GM10847 (cell line): ENCODE data around the gene MDGA2.

ENCODE experiments used
- POLR2A ChIP-seq: IDR thresholded peaks from 2 replicates; pipeline ENCODE4 v1.6.1; 2011; ENCODE audit not compliant: insufficient read length; ENCODE audit errors: extremely low read depth

MDGA2 gene

DNA sequence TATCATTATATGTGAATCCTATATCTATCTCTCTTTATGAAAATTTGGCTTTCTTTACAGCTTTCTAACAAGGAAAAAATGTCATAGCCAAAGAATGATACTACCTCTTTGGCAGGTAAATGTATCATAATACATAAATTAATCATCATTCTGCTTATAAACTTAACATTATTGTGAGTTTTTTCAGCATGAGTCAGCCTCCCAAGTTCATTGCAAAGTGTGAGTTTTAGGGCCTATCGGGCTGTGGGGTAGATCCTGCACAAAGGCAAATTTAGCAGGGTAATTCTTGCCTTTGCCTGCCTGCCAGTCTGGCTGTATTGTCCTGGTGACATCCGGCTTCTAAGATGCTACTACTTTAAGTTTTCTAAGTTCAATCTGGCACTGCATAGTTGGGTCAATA, 412.6 kb downstream of the MDGA2 start:
- TF ChIP-seq POLR2A, result no peak

DNA sequence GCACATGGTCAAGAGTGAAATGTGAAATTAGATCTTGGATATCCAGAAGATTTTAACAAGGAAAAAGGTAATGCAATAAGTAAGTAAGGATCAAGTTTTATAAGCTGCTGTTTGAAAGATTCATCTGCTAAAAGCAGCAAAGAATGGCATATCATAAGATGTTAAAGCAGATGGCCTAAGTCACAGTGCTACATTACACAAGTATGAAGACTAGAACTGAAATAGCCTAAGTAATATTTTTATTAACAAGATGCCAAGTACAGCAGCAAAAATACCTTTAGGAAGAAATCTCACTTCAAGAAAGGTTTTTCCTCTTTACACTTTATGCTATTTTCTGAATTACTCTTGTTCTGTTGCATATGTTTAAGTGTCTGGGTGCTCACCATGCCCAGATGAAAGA, 414.1 kb downstream of the MDGA2 start:
- TF ChIP-seq POLR2A, result no peak

GRCh38 chr14:47259796-47260195, 415.6 kb downstream of the MDGA2 start:
- TF ChIP-seq POLR2A, result no peak

GRCh38 chr14:47257013-47257412, 418.4 kb downstream of the MDGA2 start:
- TF ChIP-seq POLR2A, result no peak

- no peak for TF ChIP-seq POLR2A
Observed at GRCh38 chr14:47252802-47253201, 422.6 kb downstream of the MDGA2 start.

DNA sequence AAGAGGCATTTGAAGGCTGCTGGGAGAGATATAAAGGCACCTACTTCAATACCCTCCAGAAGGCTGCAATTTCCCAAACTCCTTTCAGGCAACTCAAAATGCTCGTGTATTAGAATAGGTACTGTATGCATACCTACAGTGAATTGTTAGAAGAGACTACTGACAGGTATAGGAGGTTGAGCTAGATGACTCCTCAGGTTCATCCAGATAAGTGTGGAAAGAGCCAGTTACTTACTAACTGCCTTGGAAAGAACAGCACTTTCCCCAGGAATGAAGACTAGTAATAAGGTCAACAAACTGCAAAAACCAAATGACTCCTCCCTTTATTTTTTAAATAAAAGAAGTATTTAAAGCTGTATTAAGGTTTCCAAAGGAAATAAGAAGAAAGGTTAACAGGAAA, 429.0 kb downstream of the MDGA2 start:
- TF ChIP-seq POLR2A, result no peak

- TF ChIP-seq POLR2A, result no peak
Observed at GRCh38 chr14:47240748-47241437, 434.5 kb downstream of the MDGA2 start.

DNA sequence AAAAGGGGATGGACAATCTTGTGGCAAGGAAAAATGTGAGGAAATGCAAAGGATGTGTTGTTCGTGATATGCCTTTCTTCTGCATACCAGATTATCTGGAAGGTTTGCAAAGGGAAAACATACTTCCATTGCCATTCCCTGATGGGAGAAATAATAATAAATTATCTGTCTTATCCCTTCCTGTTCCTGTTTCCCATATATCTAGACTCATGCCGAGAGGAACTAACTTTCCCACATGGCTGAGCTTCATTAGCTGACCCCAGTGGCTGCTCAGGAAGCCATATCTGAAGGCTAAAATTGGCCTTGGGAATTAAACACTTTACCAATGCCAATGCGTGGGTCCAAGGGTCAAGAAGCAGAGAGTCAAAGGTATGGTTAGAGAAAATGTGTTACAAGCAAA, 439.8 kb downstream of the MDGA2 start:
- TF ChIP-seq POLR2A, result no peak

DNA sequence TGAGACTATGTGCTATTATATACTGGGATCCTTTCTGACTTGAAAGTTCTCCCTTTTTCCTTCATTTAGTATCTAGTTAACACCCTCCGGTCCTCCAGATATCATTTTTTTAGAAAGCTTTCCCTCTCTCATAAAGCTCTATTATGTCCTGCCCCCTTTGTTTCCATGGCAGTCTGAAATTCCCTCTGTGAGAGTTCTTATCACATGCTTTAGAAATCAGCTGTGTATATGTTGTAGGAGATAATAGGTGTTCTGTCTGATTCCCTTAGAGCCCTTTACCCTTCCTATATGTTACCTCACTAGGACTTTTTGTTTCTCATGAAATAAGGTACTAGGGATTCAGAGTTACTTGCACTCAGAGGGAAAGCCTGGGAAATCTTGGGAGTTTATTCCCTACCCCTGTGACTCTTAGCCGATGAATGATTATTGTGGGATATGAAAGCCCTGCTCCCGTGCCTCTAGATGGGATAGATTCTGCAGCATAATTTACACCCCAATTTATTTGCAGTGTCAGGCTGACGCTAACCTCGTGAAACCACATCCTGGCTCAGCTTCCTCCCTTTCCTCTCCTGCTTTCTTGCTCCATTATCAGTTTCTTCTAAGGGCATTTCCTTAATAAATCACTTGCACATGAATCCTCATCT, 448.4 kb downstream of the MDGA2 start:
- TF ChIP-seq POLR2A, result no peak

DNA sequence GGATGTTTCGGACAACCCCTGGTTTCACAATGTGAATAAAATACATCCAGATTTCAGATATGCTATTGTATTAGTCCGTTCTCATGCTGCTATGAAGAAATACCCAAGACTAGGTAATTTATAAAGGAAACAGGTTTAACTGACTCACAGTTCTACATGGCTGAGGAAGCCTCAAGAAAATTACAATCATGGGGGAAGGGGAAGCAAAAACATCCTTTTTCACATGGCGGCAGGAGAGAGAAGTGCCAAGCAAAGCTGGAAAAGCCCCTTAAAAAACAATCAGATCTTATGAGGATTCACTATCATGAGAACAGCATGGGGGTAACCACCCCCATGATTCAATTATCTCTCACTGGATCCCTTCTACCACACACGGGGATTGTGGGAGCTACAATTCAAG, 451.7 kb downstream of the MDGA2 start:
- no peak for TF ChIP-seq POLR2A

- no peak for TF ChIP-seq POLR2A
Observed at GRCh38 chr14:47220096-47220495, 455.3 kb downstream of the MDGA2 start.

GRCh38 chr14:47211263-47211662, 464.1 kb downstream of the MDGA2 start:
- no peak for TF ChIP-seq POLR2A

DNA sequence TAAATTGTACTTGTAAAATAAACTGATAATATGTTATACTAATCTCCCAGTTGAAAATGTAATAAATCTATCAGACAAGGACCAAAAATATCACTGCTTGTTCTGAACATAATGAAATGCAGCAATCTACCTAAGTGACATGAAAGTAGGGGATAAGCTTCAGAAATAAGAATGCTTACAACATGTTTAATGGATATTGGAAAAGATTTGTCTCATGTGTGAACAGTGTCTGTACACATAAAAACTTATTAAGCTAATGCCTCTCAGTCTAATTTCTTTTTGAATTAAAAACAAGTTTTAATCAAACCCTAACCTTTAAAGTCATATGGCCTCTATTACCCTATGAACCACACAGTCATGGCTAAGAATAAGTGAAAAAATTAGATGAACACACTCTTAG, 465.3 kb downstream of the MDGA2 start:
- no peak for TF ChIP-seq POLR2A

GRCh38 chr14:47208434-47208833, 467.0 kb downstream of the MDGA2 start:
- TF ChIP-seq POLR2A, result no peak

DNA sequence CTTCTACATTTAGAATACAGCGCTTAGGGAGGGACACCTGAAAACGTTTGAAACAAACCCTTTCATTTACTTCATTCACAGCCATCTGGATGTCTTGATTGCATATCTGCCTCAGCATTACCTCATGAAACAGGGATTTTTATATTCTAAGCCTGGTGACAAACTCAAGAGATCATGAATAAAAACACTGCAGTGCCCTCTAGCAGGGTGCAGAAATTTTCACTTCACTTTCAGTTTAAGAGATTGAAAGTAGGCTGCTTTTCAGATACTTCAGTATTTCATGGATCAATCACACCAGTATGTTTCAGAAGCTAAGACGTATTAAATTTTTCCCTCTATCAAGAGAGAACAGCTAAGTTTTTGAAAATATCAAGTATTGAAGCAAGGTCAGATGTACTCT, 467.8 kb downstream of the MDGA2 start:
- no peak for TF ChIP-seq POLR2A

GRCh38 chr14:47200740-47201139, 474.7 kb downstream of the MDGA2 start:
- no peak for TF ChIP-seq POLR2A

DNA sequence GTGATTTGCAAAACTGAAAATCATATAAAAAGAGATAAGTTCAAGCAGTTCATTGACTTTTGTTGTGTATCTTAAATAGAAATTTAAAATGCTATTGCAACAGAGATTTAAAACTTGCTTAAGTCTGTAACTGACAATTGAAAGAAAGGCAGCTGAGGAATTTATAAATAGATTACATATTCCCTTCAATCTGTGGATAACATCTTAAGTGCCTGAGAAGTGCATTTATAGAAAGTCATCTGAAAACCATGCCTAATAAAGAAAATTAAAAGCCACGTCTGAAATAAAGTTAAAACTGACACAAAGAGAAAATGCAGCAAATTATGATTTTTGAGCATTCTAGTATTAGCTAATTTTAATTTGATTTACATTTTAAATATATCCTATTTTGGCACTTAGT, 479.8 kb downstream of the MDGA2 start:
- TF ChIP-seq POLR2A, result no peak
